ENCODE results near the gene RNF103.
"Not testable (repeated sequence)": the region's sequence is repeated elsewhere in the genome, so short reads cannot be mapped to it uniquely, and the experiment has no call there.

Gene RNF103

GRCh38 chr2:86624267-86624547, 542 bp upstream of the RNF103 start:
- no peak for DNase-seq (ENCODE audit: low spot score)

- peak; percentile 57 for DNase-seq (ENCODE audit: low spot score)
These were observed 597 bp downstream of the RNF103 start for GRCh38 chr2:86623043-86623493.

GRCh38 chr2:86622519-86623042, 1.1 kb downstream of the RNF103 start:
- DNase-seq (ENCODE audit: low spot score): peak; percentile 7

GRCh38 chr2:86621280-86621943, 2.3 kb downstream of the RNF103 start:
- no peak for DNase-seq (ENCODE audit: low spot score)

GRCh38 chr2:86617738-86618137, 5.9 kb downstream of the RNF103 start:
- peak; percentile 14 for DNase-seq (ENCODE audit: low spot score)

- peak; percentile 10 for DNase-seq (ENCODE audit: low spot score)
These were observed 6.5 kb downstream of the RNF103 start for GRCh38 chr2:86617153-86617552.

- no peak for DNase-seq (ENCODE audit: low spot score)
These were observed 7.2 kb downstream of the RNF103 start for GRCh38 chr2:86616502-86616901.

GRCh38 chr2:86615596-86615995, 8.1 kb downstream of the RNF103 start:
- no peak for DNase-seq (ENCODE audit: low spot score)

GRCh38 chr2:86613515-86613914, 10.2 kb downstream of the RNF103 start:
- no peak for DNase-seq (ENCODE audit: low spot score)

GRCh38 chr2:86610871-86611270, 12.8 kb downstream of the RNF103 start:
- DNase-seq (ENCODE audit: low spot score): no peak

GRCh38 chr2:86608832-86609410, 14.7 kb downstream of the RNF103 start:
- DNase-seq (ENCODE audit: low spot score): no peak

- DNase-seq (ENCODE audit: low spot score): no peak
These were observed 19.8 kb downstream of the RNF103 start for GRCh38 chr2:86603905-86604304.

- DNase-seq (ENCODE audit: low spot score): no peak
These were observed 24.7 kb downstream of the RNF103 start for GRCh38 chr2:86598966-86599365.

- no peak for DNase-seq (ENCODE audit: low spot score)
These were observed 27.5 kb downstream of the RNF103 start for GRCh38 chr2:86596118-86596517.

GRCh38 chr2:86593266-86593665, 30.4 kb downstream of the RNF103 start:
- DNase-seq (ENCODE audit: low spot score): no peak

GRCh38 chr2:86592547-86593230, 31.0 kb downstream of the RNF103 start:
- no peak for DNase-seq (ENCODE audit: low spot score)

GRCh38 chr2:86589701-86590100, 34.0 kb downstream of the RNF103 start:
- not testable (repeated sequence) for DNase-seq (ENCODE audit: low spot score)

- DNase-seq (ENCODE audit: low spot score): no peak
These were observed 39.3 kb downstream of the RNF103 start for GRCh38 chr2:86584151-86584913.

GRCh38 chr2:86580560-86580959, 43.1 kb downstream of the RNF103 start:
- DNase-seq (ENCODE audit: low spot score): no peak

- DNase-seq (ENCODE audit: low spot score): no peak
These were observed 45.7 kb downstream of the RNF103 start for GRCh38 chr2:86577817-86578456.

GRCh38 chr2:86570059-86570458, 53.6 kb downstream of the RNF103 start:
- DNase-seq (ENCODE audit: low spot score): no peak

GRCh38 chr2:86566821-86567190, 56.9 kb downstream of the RNF103 start:
- DNase-seq (ENCODE audit: low spot score): no peak
